SU-DHL-6 (cell line): ENCODE measurements around the gene RARB.

Experiments
- CTCF ChIP-seq: fragments of 200-600 bp; sonication (generic); IDR thresholded peaks from one replicate; pipeline ENCODE4 v1.5.1; 2017; ENCODE audit warnings: antibody characterized with exemption, mild to moderate bottlenecking, low read length, moderate library complexity; ENCODE audit not compliant: insufficient read depth, poor library complexity, severe bottlenecking
- EZH2phosphoT487 ChIP-seq: fragments of 200-600 bp; sonication (generic), shearing (Covaris generic); conservative IDR thresholded peaks from 2 replicates; pipeline ENCODE4 v1.6.1; 2018; ENCODE audit warnings: mild to moderate bottlenecking, antibody characterized with exemption, low read length, moderate library complexity, mixed read lengths

- TF ChIP-seq EZH2phosphoT487: no peak
- no peak for TF ChIP-seq CTCF
Observed at GRCh38 chr3:25635038-25635437, 207.0 kb downstream of the RARB start.
